ENCODE results near the gene TTC23L. TPM values are rescaled to one million over a fixed set of nuclear protein-coding genes. Genes with fewer than 3 reads are reported as not detected.

Gene TTC23L
- total RNA-seq, 1 experiment from 2014 or later = 1.9 TPM

- TF ChIP-seq SOX15 (CRISPR knock-in tag; IDR thresholded peaks at IDR 0.05) (no peak), ZNF121 (CRISPR knock-in tag; IDR thresholded peaks at IDR 0.05) (no peak), ZSCAN18 (CRISPR knock-in tag; IDR thresholded peaks at IDR 0.05) (no peak), E2F4 (CRISPR knock-in tag; IDR thresholded peaks at IDR 0.05; ENCODE audit: borderline replicate concordance, low read depth) (no peak), GABPB1 (CRISPR knock-in tag; IDR thresholded peaks at IDR 0.05) (no peak), PRDM15 (CRISPR knock-in tag; IDR thresholded peaks at IDR 0.05) (no peak), ZBTB43 (CRISPR knock-in tag; IDR thresholded peaks at IDR 0.05) (no peak), ERG (CRISPR knock-in tag; IDR thresholded peaks at IDR 0.05) (no peak), CTCF (IDR thresholded peaks at IDR 0.05) (no peak), ESRRA (CRISPR knock-in tag; IDR thresholded peaks at IDR 0.05; ENCODE audit: borderline replicate concordance) (no peak), ZNF263 (CRISPR knock-in tag; IDR thresholded peaks at IDR 0.05; ENCODE audit: low read depth) (no peak), CREB1 (CRISPR knock-in tag; IDR thresholded peaks at IDR 0.05) (no peak), FOXP4 (CRISPR knock-in tag; IDR thresholded peaks at IDR 0.05) (no peak), ATF3 (CRISPR knock-in tag; conservative IDR thresholded peaks at IDR 0.05) (no peak), ZNF281 (CRISPR knock-in tag; IDR thresholded peaks at IDR 0.05) (no peak), NR1H2 (CRISPR knock-in tag; IDR thresholded peaks at IDR 0.05) (no peak), KAT7 (CRISPR knock-in tag; IDR thresholded peaks at IDR 0.05; ENCODE audit: borderline replicate concordance) (no peak)
- H3K9me3 Mint-ChIP-seq = no peaks in the 10 kb centered on the region
- peaks cover 7% of the 10 kb centered on the region for H3K4me1 Mint-ChIP-seq
- no peak overlapping the region for H3K4me3 Mint-ChIP-seq
- peaks cover 49% of the 10 kb centered on the region for H3K36me3 Mint-ChIP-seq
- ChIA-PET POLR2A (no interaction called here), CTCF (no interaction called here)
- H3K27me3 Mint-ChIP-seq (ENCODE audit: low read depth) = no peaks in the 10 kb centered on the region
- no peak for ATAC-seq
- H3K27ac Mint-ChIP-seq = no peak overlapping the region
- no peak for DNase-seq (ENCODE audit: low spot score)
These were observed 27.3 kb upstream of the TTC23L start for GRCh38 chr5:34811706-34812105.
